Measurements from ENCODE around the gene CLCN6. TPM values are rescaled to one million over a fixed set of nuclear protein-coding genes. Genes with fewer than 3 reads are reported as not detected.

The CLCN6 gene
- total and polyA plus RNA-seq, 2 of the 8 experiments (the other 6 are each of a cell fraction or from before 2014, with no cell fraction given) = 15.7 to 26.0 TPM

DNA sequence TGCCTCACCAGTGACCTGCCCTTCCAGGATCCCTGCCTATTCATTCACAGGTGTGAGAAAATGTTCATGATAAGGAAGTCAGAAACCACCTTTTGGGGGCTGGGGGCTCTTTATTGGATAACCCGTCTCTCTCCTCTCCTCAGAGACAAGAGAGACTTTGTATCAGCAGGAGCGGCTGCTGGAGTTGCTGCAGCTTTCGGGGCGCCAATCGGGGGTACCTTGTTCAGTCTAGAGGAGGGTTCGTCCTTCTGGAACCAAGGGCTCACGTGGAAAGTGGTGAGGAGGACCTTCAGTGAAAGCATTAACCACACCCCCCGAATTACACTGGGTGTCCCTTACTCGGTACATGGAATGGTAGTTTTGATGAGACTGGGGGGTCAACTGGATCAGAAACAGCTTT, 21.0 kb downstream of the CLCN6 start:
- 86% methylated on average over 9 of the region's 9 CpGs; no CpG with 5 or more reads in 1 of the 2 experiments for WGBS, 2 experiments (ENCODE audit: extremely low coverage in 1 of 2, insufficient coverage in 1 of 2, insufficient read length in 1 of 2, insufficient replicate concordance in 2 of 2, low coverage in 1 of 2, low lambda C conversion rate in 2 of 2, missing lambda C conversion rate in 1 of 2)
- CTCF ChIA-PET (ENCODE audit: partially characterized antibody) = interaction anchor here (1.8 kb wide), 1 partner anchor 81 kb away, joined by 5 read pairs; no protein-coding TSS in a partner anchor
- no peak for DNase-seq (ENCODE audit: low read depth in 1 of 2, low spot score in 2 of 2)

More for the DNA sequence above, 21.0 kb downstream of the CLCN6 start:
- no peaks in the 10 kb centered on the region for H3K23me2 ChIP-seq (ENCODE audit: low read depth, low read length)
- TF ChIP-seq, protein P1, sequence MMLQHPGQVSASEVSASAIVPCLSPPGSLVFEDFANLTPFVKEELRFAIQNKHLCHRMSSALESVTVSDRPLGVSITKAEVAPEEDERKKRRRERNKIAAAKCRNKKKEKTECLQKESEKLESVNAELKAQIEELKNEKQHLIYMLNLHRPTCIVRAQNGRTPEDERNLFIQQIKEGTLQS (IDR thresholded peaks at IDR 0.05; ENCODE audit: insufficient read depth, low read depth, low read length) = no peak
- TF ChIP-seq RBBP5 (IDR thresholded peaks at IDR 0.05; ENCODE audit: borderline replicate concordance, low read depth, low read length) (no peak), SUZ12 (IDR thresholded peaks at IDR 0.05; ENCODE audit: low read length) (no peak), SIN3A (conservative IDR thresholded peaks at IDR 0.05 in 1 of 2, IDR thresholded peaks at IDR 0.05 in 1 of 2; ENCODE audit: low read depth in 1 of 2, low read length in 2 of 2) (no peak), SIRT6 (IDR thresholded peaks at IDR 0.05; ENCODE audit: low read length) (no peak), FOSL1 (IDR thresholded peaks at IDR 0.05; ENCODE audit: insufficient read depth, low read depth, low read length) (no peak), RAD21 (IDR thresholded peaks at IDR 0.05 in 1 of 2, conservative IDR thresholded peaks at IDR 0.05 in 1 of 2; ENCODE audit: low read depth in 2 of 2, low read length in 2 of 2) (no peak), POLR2AphosphoS5 (IDR thresholded peaks at IDR 0.05; ENCODE audit: low read depth, low read length) (no peak), EGR1 (IDR thresholded peaks at IDR 0.05; ENCODE audit: borderline replicate concordance, low read depth, low read length) (no peak), EZH2 (IDR thresholded peaks at IDR 0.05; ENCODE audit: low read depth, low read length, severe bottlenecking) (no peak), SP1 (IDR thresholded peaks at IDR 0.05; ENCODE audit: low read depth, low read length) (no peak), KDM5A (IDR thresholded peaks at IDR 0.05; ENCODE audit: low read length) (no peak), PHF8 (conservative IDR thresholded peaks at IDR 0.05; ENCODE audit: low read depth, low read length) (no peak), POU5F1 (IDR thresholded peaks at IDR 0.05; ENCODE audit: low read depth, low read length) (no peak)
- H4K5ac ChIP-seq (ENCODE audit: insufficient read length, low read depth, low read length) = no peak overlapping the region
- POLR2A ChIA-PET (ENCODE audit: partially characterized antibody) = no interaction called here
- H3K4me3 ChIP-seq (ENCODE audit: extremely low read depth in 1 of 4, insufficient read depth in 2 of 4, low read depth in 3 of 4, low read length in 4 of 4) = no peak overlapping the region
- H3K14ac ChIP-seq (ENCODE audit: insufficient read length) = no peak overlapping the region
- no peaks in the 10 kb centered on the region for H3K79me2 ChIP-seq (ENCODE audit: control insufficient read depth in 1 of 2, insufficient read depth in 2 of 2, low read length in 2 of 2)
- H2BK12ac ChIP-seq (ENCODE audit: low read depth, low read length) = no peak overlapping the region
- H3K27me3 ChIP-seq (replicated peaks in 1 of 4; ENCODE audit: control insufficient read depth in 3 of 4, extremely low read depth in 1 of 4, insufficient read depth in 3 of 4, low read length in 3 of 4) = no peaks in the 10 kb centered on the region
- no peak overlapping the region for H2BK20ac ChIP-seq (ENCODE audit: low read length)
- H3K18ac ChIP-seq (ENCODE audit: extremely low read depth, low read length) = no peak overlapping the region
- H2BK120ac ChIP-seq (replicated peaks; ENCODE audit: low read depth, low read length) = no peak overlapping the region
- no peak overlapping the region for H2AFZ ChIP-seq (ENCODE audit: low read length)
- H3K4ac ChIP-seq (replicated peaks; ENCODE audit: insufficient read length, low read depth, low read length) = no peak overlapping the region
- H4K8ac ChIP-seq (ENCODE audit: extremely low read depth, insufficient read depth, low read length) = no peak overlapping the region
- H4K20me1 ChIP-seq (replicated peaks in 1 of 2; ENCODE audit: control insufficient read depth in 1 of 2, insufficient read depth in 2 of 2, low read length in 2 of 2) = peaks cover 0 to 2% of the 10 kb centered on the region in 2 experiments
- no peaks in the 10 kb centered on the region for H3K4me1 ChIP-seq (replicated peaks in 1 of 4; ENCODE audit: control insufficient read depth in 3 of 4, insufficient read depth in 4 of 4, low read length in 3 of 4)
- no peak for FAIRE-seq
- H3K36me3 ChIP-seq (ENCODE audit: control insufficient read depth in 2 of 4, insufficient read depth in 4 of 4, low read length in 3 of 4) = peaks cover 32 to 64% (median 52%) of the 10 kb centered on the region in 4 experiments
- H3K23ac ChIP-seq (ENCODE audit: insufficient read length) = no peak overlapping the region
- H3K9ac ChIP-seq (replicated peaks in 1 of 4; ENCODE audit: extremely low read depth in 1 of 4, low read depth in 3 of 4, low read length in 3 of 4) = no peak overlapping the region; a peak in 1 of 7 replicates
- H2BK5ac ChIP-seq (ENCODE audit: low read depth, low read length) = no peak overlapping the region
- no peak overlapping the region for H3K56ac ChIP-seq (replicated peaks; ENCODE audit: insufficient read length, low read depth, low read length)
- H3K4me2 ChIP-seq (ENCODE audit: insufficient read depth in 1 of 2, low read depth in 2 of 2, low read length in 2 of 2) = no peak overlapping the region
- H4K91ac ChIP-seq (replicated peaks; ENCODE audit: insufficient read length, low read length) = no peak overlapping the region
- H2BK15ac ChIP-seq (ENCODE audit: low read length) = no peak overlapping the region
- H3K9me3 ChIP-seq (ENCODE audit: insufficient read depth in 2 of 2, low read depth in 1 of 2, low read length in 1 of 2) = no peaks in the 10 kb centered on the region
- no peak overlapping the region for H2AK5ac ChIP-seq (ENCODE audit: low read depth, low read length)
- no peaks in the 10 kb centered on the region; the same call in 1 of the 2 replicates for H3K79me1 ChIP-seq (ENCODE audit: low read depth, low read length)
- no peak overlapping the region for H3K27ac ChIP-seq (ENCODE audit: low read depth, low read length)
